BJ (cell line): ENCODE measurements around the gene CRMP1. TPM values are rescaled to one million over a fixed set of nuclear protein-coding genes. Genes with fewer than 3 reads are reported as not detected.

Experiments
- CTCF ChIA-PET: fragments of 350-600 bp; formaldehyde crosslinking; extraction: SDS; loops from one replicate; lab custom pipeline; 2021; ENCODE audit warnings: antibody characterized with exemption, inconsistent platforms; lab: Yijun Ruan, JAX
- POLR2A ChIA-PET: fragments of 300-600 bp; sonication (Branson Sonifier 250); formaldehyde crosslinking; extraction: SDS; loops from one replicate; lab custom pipeline; 2021; ENCODE audit warnings: antibody characterized with exemption; lab: Charles Lee
- DNase-seq: peaks from one replicate; pipeline ENCODE4 v3.0.0-alpha.2; 2011; ENCODE audit warnings: low read depth
- H3K27me3 ChIP-seq: 2 replicates; pipeline ENCODE4 v1.6.0; 2011; ENCODE audit warnings: low read length; ENCODE audit not compliant: control insufficient read depth, insufficient read depth
- H3K36me3 ChIP-seq: 2 replicates; pipeline ENCODE4 v1.5.1; 2011; ENCODE audit warnings: low read length; ENCODE audit not compliant: control insufficient read depth, insufficient read depth
- H3K4me3 ChIP-seq: 2 replicates; pipeline ENCODE4 v1.5.1; 2011; ENCODE audit warnings: low read depth, mild to moderate bottlenecking, control low read depth, low read length
- polyA plus RNA-seq: library from polyadenylated mRNA; depleted of rRNA; stranded (reverse); fragments of >200 nt; gene quantifications from 2 replicates; pipeline ENCODE4 v1.2.3, GENCODE V29; 2011
- TF ChIP-seq, protein P1 (sequence below): IDR thresholded peaks from 2 replicates; pipeline ENCODE4 v1.5.1; 2011; ENCODE audit warnings: low read depth, mild to moderate bottlenecking, control low read depth, inconsistent platforms, low read length, moderate library complexity; ENCODE audit not compliant: insufficient read depth

CRMP1 gene
- polyA plus RNA-seq, 1 experiment, result 0.09 TPM

DNA sequence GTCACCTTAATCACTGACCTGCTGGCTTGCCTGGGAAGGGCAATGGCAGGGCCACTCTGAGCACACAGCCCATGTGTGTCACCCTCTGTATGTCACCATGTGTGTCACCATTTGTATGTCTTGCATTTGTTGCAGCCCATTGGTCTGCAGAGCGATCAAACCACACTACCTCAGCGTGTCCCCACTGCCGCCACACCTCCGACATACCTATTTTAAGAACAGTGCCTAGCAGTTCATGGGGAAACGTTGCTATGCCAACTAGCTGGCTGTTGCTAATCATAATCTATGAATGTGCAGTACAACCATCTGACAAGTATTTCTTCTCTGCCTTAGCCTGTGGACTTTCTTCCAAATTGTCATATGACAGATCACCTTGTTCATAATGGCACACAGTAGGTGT lies 8.0 kb upstream of the CRMP1 start:
- H3K4me3 ChIP-seq, result no peak overlapping the region
- H3K36me3 ChIP-seq, result no peaks in the 10 kb centered on the region
- DNase-seq, result no peak
- TF ChIP-seq, protein P1, sequence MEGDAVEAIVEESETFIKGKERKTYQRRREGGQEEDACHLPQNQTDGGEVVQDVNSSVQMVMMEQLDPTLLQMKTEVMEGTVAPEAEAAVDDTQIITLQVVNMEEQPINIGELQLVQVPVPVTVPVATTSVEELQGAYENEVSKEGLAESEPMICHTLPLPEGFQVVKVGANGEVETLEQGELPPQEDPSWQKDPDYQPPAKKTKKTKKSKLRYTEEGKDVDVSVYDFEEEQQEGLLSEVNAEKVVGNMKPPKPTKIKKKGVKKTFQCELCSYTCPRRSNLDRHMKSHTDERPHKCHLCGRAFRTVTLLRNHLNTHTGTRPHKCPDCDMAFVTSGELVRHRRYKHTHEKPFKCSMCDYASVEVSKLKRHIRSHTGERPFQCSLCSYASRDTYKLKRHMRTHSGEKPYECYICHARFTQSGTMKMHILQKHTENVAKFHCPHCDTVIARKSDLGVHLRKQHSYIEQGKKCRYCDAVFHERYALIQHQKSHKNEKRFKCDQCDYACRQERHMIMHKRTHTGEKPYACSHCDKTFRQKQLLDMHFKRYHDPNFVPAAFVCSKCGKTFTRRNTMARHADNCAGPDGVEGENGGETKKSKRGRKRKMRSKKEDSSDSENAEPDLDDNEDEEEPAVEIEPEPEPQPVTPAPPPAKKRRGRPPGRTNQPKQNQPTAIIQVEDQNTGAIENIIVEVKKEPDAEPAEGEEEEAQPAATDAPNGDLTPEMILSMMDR, result no peak
- ChIA-PET CTCF (interaction anchor here (1.1 kb wide), 1 partner anchor 98 kb away, joined by 3 read pairs; no protein-coding TSS in a partner anchor), POLR2A (no interaction called here)
- peaks cover 2% of the 10 kb centered on the region; the same call in 1 of the 2 replicates for H3K27me3 ChIP-seq

DNA sequence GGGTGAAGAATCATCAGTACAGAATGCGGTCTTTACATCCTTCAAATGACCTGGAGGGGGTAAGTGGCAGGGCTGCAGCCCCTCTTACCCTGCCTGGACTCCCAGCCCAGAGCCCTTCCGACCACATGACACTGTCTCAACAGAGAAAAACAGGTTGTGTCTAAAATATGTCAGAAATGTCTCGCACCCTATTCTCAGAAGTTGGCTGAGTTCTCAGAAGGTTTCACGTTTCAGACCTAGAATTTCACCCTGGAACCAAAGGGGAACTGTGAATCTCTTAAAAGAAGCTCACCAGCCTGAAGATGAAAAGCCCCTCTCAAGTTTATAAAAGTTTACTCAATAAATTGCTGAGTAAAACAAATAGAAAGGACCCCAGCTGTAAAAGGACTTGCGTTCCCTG lies 7.0 kb upstream of the CRMP1 start:
- POLR2A ChIA-PET, result no interaction called here
- CTCF ChIA-PET, result interaction anchor here (1.1 kb wide), 1 partner anchor 99 kb away, joined by 3 read pairs; no protein-coding TSS in a partner anchor

DNA sequence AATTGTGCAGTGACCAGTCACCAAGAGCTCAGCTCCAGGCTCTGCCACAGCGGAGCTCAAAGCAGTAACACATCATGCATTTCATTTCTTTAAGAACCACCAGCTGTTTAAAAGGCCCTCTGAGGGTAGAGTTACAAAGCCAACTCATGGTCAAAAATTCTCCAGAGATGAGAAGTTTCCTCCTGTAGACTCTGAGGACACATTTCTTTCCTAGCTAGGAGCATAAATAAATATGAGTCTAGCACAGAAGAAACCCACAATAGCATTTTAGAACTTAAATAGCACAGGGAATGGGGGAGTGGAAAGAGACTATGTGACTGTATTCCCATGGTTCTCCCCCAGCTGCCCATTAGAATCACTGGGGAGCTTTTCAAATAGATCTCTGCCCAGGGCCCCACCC lies 6.5 kb upstream of the CRMP1 start:
- POLR2A ChIA-PET, result no interaction called here
- no peak for DNase-seq
- CTCF ChIA-PET, result no interaction called here
- Histone ChIP-seq H3K4me3 (no peak overlapping the region), H3K27me3 (peaks cover 6% of the 10 kb centered on the region), H3K36me3 (no peaks in the 10 kb centered on the region)
- TF ChIP-seq, protein P1, result no peak

More for the DNA sequence above, 7.0 kb upstream of the CRMP1 start:
- Histone ChIP-seq H3K36me3 (no peaks in the 10 kb centered on the region), H3K4me3 (no peak overlapping the region), H3K27me3 (peaks cover 5% of the 10 kb centered on the region)
- no peak for DNase-seq
- TF ChIP-seq, protein P1, result no peak

DNA sequence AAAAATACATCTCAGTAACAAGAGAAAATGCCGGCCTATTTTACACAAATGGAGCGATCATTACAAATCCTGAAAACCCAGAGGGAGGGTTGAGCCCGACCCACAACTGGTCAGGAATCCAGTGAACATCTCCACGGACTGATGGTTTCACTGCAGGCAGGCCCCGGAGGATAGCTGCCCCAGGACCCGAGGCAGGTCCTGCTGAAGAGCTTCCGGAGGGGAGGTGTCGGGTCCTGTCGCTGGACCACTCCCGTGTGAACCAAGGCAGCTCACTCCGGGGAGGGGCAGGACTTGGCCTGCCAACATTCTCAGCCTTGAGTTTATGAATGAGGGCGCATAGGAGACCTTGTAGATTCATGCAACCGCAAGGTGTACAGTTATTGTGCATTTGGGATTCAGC lies 4.8 kb upstream of the CRMP1 start:
- no peak overlapping the region for H3K4me3 ChIP-seq
- ChIA-PET CTCF (no interaction called here), POLR2A (no interaction called here)
- DNase-seq, result no peak
- TF ChIP-seq, protein P1, result no peak
- H3K27me3 ChIP-seq, result peaks cover 19% of the 10 kb centered on the region
- no peaks in the 10 kb centered on the region for H3K36me3 ChIP-seq

DNA sequence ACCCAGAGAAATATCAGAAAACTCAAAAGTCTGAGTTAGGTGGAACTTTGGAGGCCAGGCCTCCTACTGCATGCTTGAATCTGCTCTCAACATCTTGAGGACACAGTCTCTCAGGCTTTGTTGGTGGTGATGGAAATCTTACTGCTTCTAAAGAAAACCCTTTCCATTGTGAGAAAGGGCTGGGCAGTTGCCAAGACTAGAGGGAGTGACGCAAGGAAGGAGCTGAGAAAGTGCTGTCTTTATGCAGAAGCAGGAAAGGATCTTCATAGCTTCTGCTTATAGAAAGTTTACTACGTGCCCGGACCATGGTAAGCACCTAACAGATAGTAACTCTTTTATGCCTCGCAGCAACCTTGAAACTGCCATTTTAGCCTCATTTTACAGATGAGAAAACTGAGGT lies 2.4 kb upstream of the CRMP1 start:
- CTCF ChIA-PET, result no interaction called here
- peaks cover 34% of the 10 kb centered on the region for H3K27me3 ChIP-seq
- TF ChIP-seq, protein P1, result no peak
- no peak overlapping the region for H3K4me3 ChIP-seq
- DNase-seq, result no peak
- POLR2A ChIA-PET, result no interaction called here
- no peaks in the 10 kb centered on the region for H3K36me3 ChIP-seq
